HL-60 (cell line): ENCODE results near the gene NXPH4.

Experiments used
- DNase-seq, 2 experiments: peaks; one replicate each; pipeline ENCODE4 v3.0.0-alpha.2; 2010 to 2020; ENCODE audit warnings: low read depth in 1 of 2, low spot score in 1 of 2
- H3K27ac ChIP-seq: fragments of 250-450 bp; sonication (Bioruptor Pico); replicated peaks from 2 replicates; pipeline ENCODE4 v1.5.1; 2020; ENCODE audit warnings: mild to moderate bottlenecking, moderate library complexity
- H3K27me3 ChIP-seq: fragments of 250-450 bp; sonication (Bioruptor Pico); 2 replicates; pipeline ENCODE4 v1.5.1; 2021; ENCODE audit warnings: mild to moderate bottlenecking, moderate library complexity; ENCODE audit not compliant: insufficient read depth, poor library complexity, severe bottlenecking
- H3K4me3 ChIP-seq: replicated peaks from 2 replicates; pipeline ENCODE4 v1.5.1; 2011; ENCODE audit warnings: mild to moderate bottlenecking, control low read depth, low read length; ENCODE audit not compliant: insufficient read depth
- GABPA ChIP-seq: IDR thresholded peaks from 2 replicates; pipeline ENCODE4 v1.6.1; 2012; ENCODE audit warnings: low read depth
- POLR2AphosphoS5 ChIP-seq: IDR thresholded peaks from 2 replicates; pipeline ENCODE4 v1.6.1; 2012; ENCODE audit warnings: low read depth
- SPI1 ChIP-seq: IDR thresholded peaks from 2 replicates; pipeline ENCODE4 v1.6.1; 2012; ENCODE audit warnings: low read depth, mild to moderate bottlenecking, borderline replicate concordance
- TF ChIP-seq, protein P1 (sequence below): IDR thresholded peaks from one replicate; pipeline ENCODE4 v1.5.1; 2011; ENCODE audit warnings: low read length, control low read depth, inconsistent platforms; ENCODE audit not compliant: insufficient read depth
- TF ChIP-seq, protein P2 (sequence below): IDR thresholded peaks from 2 replicates; pipeline ENCODE4 v1.6.1; 2012; ENCODE audit warnings: low read depth; ENCODE audit not compliant: insufficient replicate concordance

NXPH4 gene

DNA sequence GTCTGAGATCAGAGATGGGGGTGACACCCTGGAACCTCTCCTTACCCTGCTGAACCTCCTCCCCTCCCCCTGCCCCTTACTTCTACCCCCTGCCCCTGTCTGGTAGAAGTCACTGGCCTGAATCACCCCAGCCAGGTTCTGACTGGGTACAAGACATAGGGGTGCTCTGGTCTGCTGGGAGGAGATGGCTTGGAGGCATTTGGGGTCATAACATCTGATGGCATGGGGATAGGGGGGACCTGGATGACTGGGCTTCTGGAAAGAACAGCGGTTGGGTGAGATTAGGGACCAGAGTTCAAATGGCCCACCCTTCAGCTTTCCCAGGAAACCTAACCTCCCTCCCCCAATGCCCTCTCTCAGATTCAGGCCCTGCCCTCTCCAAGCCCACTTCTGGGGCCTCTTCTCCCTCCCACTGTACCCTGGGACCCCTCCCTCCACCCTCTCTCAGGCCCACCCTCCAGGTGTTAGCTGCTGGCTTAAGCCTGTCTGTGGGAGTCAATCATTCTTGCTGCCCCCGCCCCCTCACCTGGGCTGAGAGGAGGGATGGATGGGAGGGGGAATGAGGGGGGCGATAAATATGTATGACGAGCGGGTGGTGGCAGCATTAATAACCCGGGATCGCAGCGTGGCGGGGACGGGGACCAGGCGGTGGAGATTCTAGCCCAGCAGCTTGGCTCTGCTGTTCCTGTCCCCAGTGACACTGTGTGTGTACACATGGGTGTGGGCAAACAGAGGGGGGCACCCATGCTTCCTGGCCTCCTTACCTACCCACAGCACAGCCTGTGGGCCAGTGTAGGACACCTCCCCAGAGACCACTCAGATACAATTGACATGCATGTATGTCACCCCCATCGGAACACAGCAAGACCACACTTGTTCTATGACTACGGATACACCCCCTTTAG is 5.9 kb downstream of the NXPH4 start:
- peaks cover 85% of the 10 kb centered on the region for H3K27me3 ChIP-seq
- no peak for TF ChIP-seq SPI1
- TF ChIP-seq, protein P1, sequence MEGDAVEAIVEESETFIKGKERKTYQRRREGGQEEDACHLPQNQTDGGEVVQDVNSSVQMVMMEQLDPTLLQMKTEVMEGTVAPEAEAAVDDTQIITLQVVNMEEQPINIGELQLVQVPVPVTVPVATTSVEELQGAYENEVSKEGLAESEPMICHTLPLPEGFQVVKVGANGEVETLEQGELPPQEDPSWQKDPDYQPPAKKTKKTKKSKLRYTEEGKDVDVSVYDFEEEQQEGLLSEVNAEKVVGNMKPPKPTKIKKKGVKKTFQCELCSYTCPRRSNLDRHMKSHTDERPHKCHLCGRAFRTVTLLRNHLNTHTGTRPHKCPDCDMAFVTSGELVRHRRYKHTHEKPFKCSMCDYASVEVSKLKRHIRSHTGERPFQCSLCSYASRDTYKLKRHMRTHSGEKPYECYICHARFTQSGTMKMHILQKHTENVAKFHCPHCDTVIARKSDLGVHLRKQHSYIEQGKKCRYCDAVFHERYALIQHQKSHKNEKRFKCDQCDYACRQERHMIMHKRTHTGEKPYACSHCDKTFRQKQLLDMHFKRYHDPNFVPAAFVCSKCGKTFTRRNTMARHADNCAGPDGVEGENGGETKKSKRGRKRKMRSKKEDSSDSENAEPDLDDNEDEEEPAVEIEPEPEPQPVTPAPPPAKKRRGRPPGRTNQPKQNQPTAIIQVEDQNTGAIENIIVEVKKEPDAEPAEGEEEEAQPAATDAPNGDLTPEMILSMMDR: no peak
- no peak for DNase-seq
- no peak overlapping the region for H3K4me3 ChIP-seq
- no peak overlapping the region for H3K27ac ChIP-seq

DNA sequence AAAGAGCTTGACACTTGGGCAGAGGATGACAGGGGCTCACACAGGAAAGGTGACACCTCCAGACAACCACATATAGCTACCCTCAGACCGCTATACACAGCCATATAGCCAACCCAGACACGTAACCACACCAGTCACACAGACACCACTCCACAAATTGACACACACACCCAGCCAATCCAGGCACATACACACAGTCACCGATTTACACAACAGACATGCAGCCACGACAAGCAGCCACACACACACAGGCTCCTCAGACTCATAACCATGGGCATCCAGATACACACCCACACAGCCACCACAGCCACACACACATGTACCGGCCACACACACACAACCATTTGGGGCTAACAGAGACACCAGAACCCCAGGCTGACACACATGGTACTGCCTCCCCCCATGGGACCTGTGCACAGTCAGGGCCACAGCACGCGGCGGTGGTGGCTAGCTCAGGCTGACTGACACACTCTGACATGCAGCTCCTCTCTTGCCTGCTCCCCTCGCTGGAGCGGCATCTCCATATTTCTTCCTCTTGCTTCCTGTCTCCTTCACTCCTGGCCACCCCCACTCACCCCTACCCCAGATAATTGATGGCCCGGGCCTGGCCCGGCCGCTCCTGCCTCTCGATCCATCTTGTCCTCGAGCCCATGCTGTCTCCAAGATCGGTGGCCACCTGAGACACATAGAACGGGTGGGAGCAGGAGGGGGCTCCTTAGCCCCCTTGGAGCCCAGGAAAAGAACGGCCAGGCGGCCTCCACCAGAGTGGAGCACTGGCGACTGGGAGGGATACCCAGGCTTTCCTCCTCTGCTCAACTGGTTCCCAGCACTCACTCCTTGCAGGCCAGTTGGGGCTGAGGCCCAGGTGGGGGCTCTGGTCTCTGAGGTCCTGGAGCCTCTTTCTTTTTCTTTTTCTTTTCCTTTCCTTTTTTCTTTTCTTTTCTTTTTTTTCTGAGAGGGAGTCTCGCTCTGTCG is 6.9 kb downstream of the NXPH4 start:
- Histone ChIP-seq H3K27ac (no peak overlapping the region), H3K4me3 (no peak overlapping the region), H3K27me3 (peaks cover 76% of the 10 kb centered on the region)
- no peak for DNase-seq
- TF ChIP-seq, protein P1: no peak
- TF ChIP-seq, protein P2, sequence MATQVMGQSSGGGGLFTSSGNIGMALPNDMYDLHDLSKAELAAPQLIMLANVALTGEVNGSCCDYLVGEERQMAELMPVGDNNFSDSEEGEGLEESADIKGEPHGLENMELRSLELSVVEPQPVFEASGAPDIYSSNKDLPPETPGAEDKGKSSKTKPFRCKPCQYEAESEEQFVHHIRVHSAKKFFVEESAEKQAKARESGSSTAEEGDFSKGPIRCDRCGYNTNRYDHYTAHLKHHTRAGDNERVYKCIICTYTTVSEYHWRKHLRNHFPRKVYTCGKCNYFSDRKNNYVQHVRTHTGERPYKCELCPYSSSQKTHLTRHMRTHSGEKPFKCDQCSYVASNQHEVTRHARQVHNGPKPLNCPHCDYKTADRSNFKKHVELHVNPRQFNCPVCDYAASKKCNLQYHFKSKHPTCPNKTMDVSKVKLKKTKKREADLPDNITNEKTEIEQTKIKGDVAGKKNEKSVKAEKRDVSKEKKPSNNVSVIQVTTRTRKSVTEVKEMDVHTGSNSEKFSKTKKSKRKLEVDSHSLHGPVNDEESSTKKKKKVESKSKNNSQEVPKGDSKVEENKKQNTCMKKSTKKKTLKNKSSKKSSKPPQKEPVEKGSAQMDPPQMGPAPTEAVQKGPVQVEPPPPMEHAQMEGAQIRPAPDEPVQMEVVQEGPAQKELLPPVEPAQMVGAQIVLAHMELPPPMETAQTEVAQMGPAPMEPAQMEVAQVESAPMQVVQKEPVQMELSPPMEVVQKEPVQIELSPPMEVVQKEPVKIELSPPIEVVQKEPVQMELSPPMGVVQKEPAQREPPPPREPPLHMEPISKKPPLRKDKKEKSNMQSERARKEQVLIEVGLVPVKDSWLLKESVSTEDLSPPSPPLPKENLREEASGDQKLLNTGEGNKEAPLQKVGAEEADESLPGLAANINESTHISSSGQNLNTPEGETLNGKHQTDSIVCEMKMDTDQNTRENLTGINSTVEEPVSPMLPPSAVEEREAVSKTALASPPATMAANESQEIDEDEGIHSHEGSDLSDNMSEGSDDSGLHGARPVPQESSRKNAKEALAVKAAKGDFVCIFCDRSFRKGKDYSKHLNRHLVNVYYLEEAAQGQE: no peak
- TF ChIP-seq POLR2AphosphoS5 (no peak), SPI1 (no peak), GABPA (no peak)

DNA sequence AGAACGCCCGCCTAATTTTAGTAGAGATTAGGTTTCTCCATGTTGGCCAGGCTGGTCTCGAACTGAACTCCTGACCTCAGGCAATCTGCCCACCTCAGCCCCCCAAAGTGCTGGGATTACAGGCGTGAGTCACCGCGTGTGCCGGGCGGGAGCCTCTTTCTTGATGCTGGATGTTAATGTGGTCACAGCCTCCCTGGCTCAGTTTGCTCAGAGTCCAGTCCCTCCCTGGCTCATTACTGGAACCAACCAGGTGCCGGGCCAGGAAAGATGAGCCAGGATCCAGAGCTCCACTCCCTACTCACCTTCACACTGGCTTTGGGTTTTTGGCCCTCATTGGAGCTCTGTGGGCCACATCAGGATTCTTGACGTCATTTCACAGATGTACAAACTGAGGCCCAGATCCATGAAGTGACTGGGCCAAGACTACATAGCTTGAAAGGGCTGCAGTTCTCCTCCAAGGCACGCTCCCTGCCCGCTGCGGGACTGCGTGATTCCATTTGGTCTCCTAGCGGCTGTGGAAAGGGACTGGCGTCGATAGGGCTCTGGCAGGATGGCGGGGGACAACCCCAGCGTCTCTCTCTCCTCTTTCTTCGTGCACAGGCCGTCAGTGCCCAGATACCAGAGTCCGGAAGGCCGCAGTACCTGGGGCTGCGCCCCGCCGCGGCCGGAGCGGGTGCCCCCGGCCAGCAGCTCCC is 7.8 kb downstream of the NXPH4 start:
- Histone ChIP-seq H3K27me3 (peaks cover 66% of the 10 kb centered on the region), H3K4me3 (no peak overlapping the region), H3K27ac (no peak overlapping the region)
- no peak for DNase-seq
- TF ChIP-seq, protein P1: no peak
- TF ChIP-seq, protein P2: no peak
- TF ChIP-seq POLR2AphosphoS5 (no peak), SPI1 (no peak), GABPA (no peak)
